Panc1 (cell line): ENCODE measurements around the gene MEGF8. TPM values are rescaled to one million over a fixed set of nuclear protein-coding genes. Genes with fewer than 3 reads are reported as not detected.

ENCODE experiments used
- ATAC-seq: fragments of 200-7000 bp; cut with Tn5 transposase; 2 replicates; pipeline ENCODE4 v1.9.1; 2020; ENCODE audit warnings: mild to moderate bottlenecking, moderate library complexity
- BruUV-seq: library from RNA; stranded (reverse); fragments of 400-500 nt; replicated peaks from 2 replicates; lab custom pipeline; 2021; lab: Mats Ljungman, UMichigan
- CTCF ChIA-PET: fragments of 300-600 bp; sonication (Branson Sonifier 250); formaldehyde crosslinking; loops from one replicate; lab custom pipeline; 2022; ENCODE audit warnings: antibody characterized with exemption; lab: Charles Lee
- POLR2A ChIA-PET: fragments of 300-600 bp; sonication (Branson Sonifier 250); formaldehyde crosslinking; loops from one replicate; lab custom pipeline; 2022; ENCODE audit warnings: antibody characterized with exemption; lab: Charles Lee
- DNase-seq: peaks from one replicate; pipeline ENCODE4 v3.0.0-alpha.2; 2010; ENCODE audit warnings: low read depth, low spot score
- H3K27ac ChIP-seq: 2 replicates; pipeline ENCODE4 v1.5.1; 2011; ENCODE audit warnings: mild to moderate bottlenecking, low read length, inconsistent platforms
- H3K27me3 ChIP-seq: fragments of 200-500 bp; sonication (Bioruptor generic); 2 replicates; pipeline ENCODE4 v1.6.0; 2014; ENCODE audit warnings: low read length, inconsistent platforms; ENCODE audit not compliant: control insufficient read depth, insufficient read depth
- H3K36me3 ChIP-seq: fragments of 200-500 bp; sonication (Bioruptor generic); 2 replicates; pipeline ENCODE4 v1.5.1; 2014; ENCODE audit warnings: inconsistent platforms, mild to moderate bottlenecking, low read length, moderate library complexity; ENCODE audit not compliant: control insufficient read depth, insufficient read depth
- H3K4me1 ChIP-seq: 2 replicates; pipeline ENCODE4 v1.5.1; 2011; ENCODE audit warnings: inconsistent platforms, mild to moderate bottlenecking, low read length, moderate library complexity; ENCODE audit not compliant: control insufficient read depth, insufficient read depth
- H3K4me3 ChIP-seq, 2 experiments: 2 replicates each; pipeline ENCODE4 v1.5.1; 2011 to 2012; ENCODE audit warnings: low read depth in 2 of 2, low read length in 2 of 2, mild to moderate bottlenecking in 2 of 2, inconsistent platforms in 1 of 2, moderate library complexity in 1 of 2
- H3K9me3 ChIP-seq: fragments of 200-500 bp; sonication (Bioruptor generic); 2 replicates; pipeline ENCODE4 v1.5.1; 2014; ENCODE audit warnings: low read depth, mild to moderate bottlenecking, inconsistent platforms, low read length, moderate library complexity; ENCODE audit not compliant: control insufficient read depth, insufficient read depth
- CTCF ChIP-seq: fragments of 450-650 bp; IDR thresholded peaks from 2 replicates; pipeline ENCODE4 v1.5.1; 2017; ENCODE audit warnings: mild to moderate bottlenecking
- POLR2AphosphoS5 ChIP-seq: IDR thresholded peaks from 2 replicates; pipeline ENCODE4 v1.6.1; 2012; ENCODE audit warnings: mild to moderate bottlenecking, low read depth, low read length, moderate library complexity
- REST ChIP-seq, 2 experiments: IDR thresholded peaks; 2 replicates each; pipeline ENCODE4 v1.6.1; 2011 to 2012; ENCODE audit warnings: low read depth in 2 of 2, control low read depth in 1 of 2, low read length in 1 of 2, mild to moderate bottlenecking in 1 of 2, moderate library complexity in 1 of 2; ENCODE audit not compliant: insufficient read depth in 1 of 2
- SIN3A ChIP-seq: IDR thresholded peaks from 2 replicates; pipeline ENCODE4 v1.6.1; 2012; ENCODE audit warnings: low read depth, mild to moderate bottlenecking, low read length, moderate library complexity, borderline replicate concordance; ENCODE audit not compliant: insufficient read depth
- TCF7L2 ChIP-seq: IDR thresholded peaks from 2 replicates; pipeline ENCODE4 v1.6.1; 2011; ENCODE audit warnings: mild to moderate bottlenecking, low read depth, low read length, inconsistent platforms
- in situ Hi-C: cut with HindIII; loops from 2 replicates; pipeline ENCODE4 v1.10.0; 2016; ENCODE audit warnings: low sequenced_read_pairs, low pct_unique_long_range_greater_than_20kb
- intact Hi-C: fragments of 100-400 bp; cut with micrococcal nuclease; formaldehyde crosslinking; loops from one replicate; pipeline ENCODE4 v1.10.0; 2022; ENCODE audit not compliant: unreplicated experiment
- total RNA-seq: library from RNA; stranded (reverse); gene quantifications from one replicate; pipeline ENCODE4 v1.2.1, GENCODE V29; 2021; ENCODE audit not compliant: unreplicated experiment

Gene MEGF8
- total RNA-seq, 1 experiment from 2014 or later, result 14.2 TPM

GRCh38 chr19:42419309-42419708, 93.9 kb downstream of the MEGF8 start:
- H3K27ac ChIP-seq, result no peak overlapping the region
- no peaks in the 10 kb centered on the region for H3K36me3 ChIP-seq
- H3K27me3 ChIP-seq, result no peaks in the 10 kb centered on the region
- ChIA-PET CTCF (interaction anchor here (1.5 kb wide), 1 partner anchor 22 kb away, joined by 8 read pairs; no protein-coding TSS in a partner anchor), POLR2A (no interaction called here)
- ATAC-seq (no peak), DNase-seq (no peak)
- no peak overlapping the region for H3K4me3 ChIP-seq
- H3K4me1 ChIP-seq, result no peaks in the 10 kb centered on the region; the same call in 1 of the 2 replicates
- intact Hi-C loops (no loop called here), in situ Hi-C loops (no loop called here)
- BruUV-seq, result no TSS peak
- no peaks in the 10 kb centered on the region for H3K9me3 ChIP-seq
- no peak for TF ChIP-seq TCF7L2
- TF ChIP-seq POLR2AphosphoS5, result no peak
- no peak for TF ChIP-seq REST (IDR thresholded peaks at IDR 0.05; ENCODE audit: insufficient read depth in 1 of 2, low read depth in 2 of 2, low read length in 1 of 2)
- no peak for TF ChIP-seq CTCF
- no peak for TF ChIP-seq SIN3A

- ChIA-PET POLR2A (interaction anchor here (0.7 kb wide), 1 partner anchor 14 kb away, joined by 8 read pairs; no protein-coding TSS in a partner anchor), CTCF (interaction anchor here (0.6 to 1.5 kb wide), 2 partner anchors 21 to 33 kb away, joined by 4 to 8 read pairs; no protein-coding TSS in a partner anchor)
- TF ChIP-seq CTCF, result peak; percentile 87
- TF ChIP-seq SIN3A, result no peak
- ATAC-seq (peak; percentile 77), DNase-seq (no peak)
- in situ Hi-C loops (no loop called here), intact Hi-C loops (no loop called here)
- H3K36me3 ChIP-seq, result no peaks in the 10 kb centered on the region
- BruUV-seq, result no TSS peak
- H3K4me3 ChIP-seq, result no peak overlapping the region
- no peaks in the 10 kb centered on the region for H3K9me3 ChIP-seq
- H3K4me1 ChIP-seq, result no peaks in the 10 kb centered on the region; the same call in 1 of the 2 replicates
- no peaks in the 10 kb centered on the region for H3K27me3 ChIP-seq
- H3K27ac ChIP-seq, result no peak overlapping the region
Measured at GRCh38 chr19:42420055-42420544, 94.7 kb downstream of the MEGF8 start.
